GM12892 (cell line): Measurements from ENCODE around the gene OR7A5.

Experiments
- POLR2A ChIP-seq: IDR thresholded peaks from 2 replicates; pipeline ENCODE4 v1.6.1; 2011; ENCODE audit warnings: low read depth, low read length, control low read depth
- POLR2AphosphoS5 ChIP-seq: IDR thresholded peaks from 2 replicates; pipeline ENCODE4 v1.6.1; 2011; ENCODE audit warnings: low read depth, low read length, control low read depth
- TAF1 ChIP-seq: IDR thresholded peaks from 2 replicates; pipeline ENCODE4 v1.6.1; 2011; ENCODE audit warnings: low read depth, mild to moderate bottlenecking, control low read depth, low read length, borderline replicate concordance

GRCh38 chr19:14798760-14799159 lies 36.2 kb downstream of the OR7A5 start:
- TF ChIP-seq POLR2A (no peak), POLR2AphosphoS5 (no peak), TAF1 (no peak)
